Measurements from ENCODE around the gene MSGN1.
"Not testable (repeated sequence)": the region's sequence is repeated elsewhere in the genome, so short reads cannot be mapped to it uniquely, and the experiment has no call there.

Gene MSGN1

GRCh38 chr2:17805717-17806363 is 10.4 kb upstream of the MSGN1 start:
- no peak for DNase-seq (ENCODE audit: low read depth)

GRCh38 chr2:17813010-17813741 is 3.1 kb upstream of the MSGN1 start:
- no peak for DNase-seq (ENCODE audit: low read depth)

DNA sequence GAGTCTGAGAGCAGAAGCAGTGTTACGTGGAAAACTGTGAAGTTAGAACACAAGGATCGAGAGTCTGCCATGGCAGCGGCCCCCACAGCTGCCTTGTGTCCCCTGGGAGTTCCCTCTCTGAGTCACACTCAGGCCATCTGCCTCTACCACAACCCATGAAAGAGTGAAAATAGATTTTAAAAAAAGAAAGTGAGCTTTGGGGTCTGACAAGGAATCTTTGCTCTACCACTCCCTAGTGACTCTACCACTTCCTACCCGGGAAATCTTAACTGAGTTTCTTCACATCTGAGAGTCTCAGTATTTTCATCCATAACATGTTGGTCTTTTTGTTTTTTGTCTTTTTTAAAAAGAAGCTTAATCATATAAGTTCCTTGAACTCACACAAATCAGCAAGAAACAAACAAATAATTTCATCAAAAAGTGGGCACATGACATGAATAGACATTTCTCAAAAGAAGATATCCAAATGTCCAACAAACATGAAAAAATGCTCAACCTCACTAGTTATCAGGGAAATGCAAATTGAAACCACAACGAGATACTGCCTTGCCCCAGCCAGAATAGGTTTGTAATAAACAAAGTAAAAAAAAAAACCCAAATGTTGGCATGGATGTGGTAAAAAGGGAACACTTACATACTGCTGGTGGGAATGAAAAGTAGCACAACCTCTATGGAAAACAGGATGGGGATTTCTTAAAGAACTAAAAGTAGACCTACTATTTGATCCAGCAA is 2.4 kb upstream of the MSGN1 start:
- DNase-seq (ENCODE audit: low read depth) = no peak

- no peak for DNase-seq (ENCODE audit: low read depth)
Observed at GRCh38 chr2:17814601-17815000, 1.7 kb upstream of the MSGN1 start.

- DNase-seq (ENCODE audit: low read depth) = no peak
Observed at GRCh38 chr2:17815468-17816184, 634 bp upstream of the MSGN1 start.

DNA sequence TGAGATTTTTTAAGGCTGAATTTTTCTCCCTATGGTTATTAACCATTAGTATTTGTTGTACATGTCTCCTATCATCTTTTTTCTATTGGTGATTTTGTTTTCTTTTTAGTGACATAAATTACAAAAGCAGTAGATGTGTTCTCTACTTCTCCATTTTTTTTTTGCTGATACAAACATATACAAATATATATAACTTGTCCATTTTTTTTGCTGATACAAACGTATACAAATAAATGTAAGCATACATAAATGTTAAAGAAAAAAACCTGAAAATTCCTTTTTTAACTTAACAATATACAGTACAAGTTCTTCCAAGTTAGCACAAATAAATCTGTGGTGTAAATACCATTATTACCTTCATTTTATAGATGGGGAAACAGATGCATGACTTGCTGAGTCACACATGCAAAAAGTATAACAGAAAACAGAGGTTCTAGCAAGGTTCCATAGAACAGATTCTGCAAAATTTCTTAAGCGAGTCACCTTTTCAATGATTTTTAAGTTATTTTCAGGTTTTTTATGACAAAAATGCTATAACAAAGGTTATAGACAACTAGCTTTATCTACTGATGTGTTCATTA is 2.1 kb downstream of the MSGN1 start:
- no peak for DNase-seq (ENCODE audit: low read depth)

DNA sequence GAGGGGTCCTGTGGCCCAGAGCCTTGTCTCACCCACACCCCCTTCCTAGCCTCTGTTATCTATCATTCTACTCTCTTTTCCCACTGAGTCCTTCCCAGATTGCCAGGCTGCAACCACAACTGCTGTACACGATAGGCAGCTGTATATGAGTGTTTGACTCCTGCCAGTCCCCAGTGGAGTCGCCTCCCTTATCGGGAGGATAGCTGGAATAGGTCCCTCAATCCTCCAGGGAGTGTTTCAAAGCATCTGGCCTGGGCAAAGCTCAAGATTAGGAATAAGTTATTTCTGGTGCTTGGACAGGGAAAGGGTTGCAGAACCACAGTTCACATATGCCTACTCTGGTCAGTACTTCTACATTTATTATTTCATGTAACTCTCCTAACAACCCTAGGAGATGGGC is 4.8 kb downstream of the MSGN1 start:
- no peak for DNase-seq (ENCODE audit: low read depth)

DNA sequence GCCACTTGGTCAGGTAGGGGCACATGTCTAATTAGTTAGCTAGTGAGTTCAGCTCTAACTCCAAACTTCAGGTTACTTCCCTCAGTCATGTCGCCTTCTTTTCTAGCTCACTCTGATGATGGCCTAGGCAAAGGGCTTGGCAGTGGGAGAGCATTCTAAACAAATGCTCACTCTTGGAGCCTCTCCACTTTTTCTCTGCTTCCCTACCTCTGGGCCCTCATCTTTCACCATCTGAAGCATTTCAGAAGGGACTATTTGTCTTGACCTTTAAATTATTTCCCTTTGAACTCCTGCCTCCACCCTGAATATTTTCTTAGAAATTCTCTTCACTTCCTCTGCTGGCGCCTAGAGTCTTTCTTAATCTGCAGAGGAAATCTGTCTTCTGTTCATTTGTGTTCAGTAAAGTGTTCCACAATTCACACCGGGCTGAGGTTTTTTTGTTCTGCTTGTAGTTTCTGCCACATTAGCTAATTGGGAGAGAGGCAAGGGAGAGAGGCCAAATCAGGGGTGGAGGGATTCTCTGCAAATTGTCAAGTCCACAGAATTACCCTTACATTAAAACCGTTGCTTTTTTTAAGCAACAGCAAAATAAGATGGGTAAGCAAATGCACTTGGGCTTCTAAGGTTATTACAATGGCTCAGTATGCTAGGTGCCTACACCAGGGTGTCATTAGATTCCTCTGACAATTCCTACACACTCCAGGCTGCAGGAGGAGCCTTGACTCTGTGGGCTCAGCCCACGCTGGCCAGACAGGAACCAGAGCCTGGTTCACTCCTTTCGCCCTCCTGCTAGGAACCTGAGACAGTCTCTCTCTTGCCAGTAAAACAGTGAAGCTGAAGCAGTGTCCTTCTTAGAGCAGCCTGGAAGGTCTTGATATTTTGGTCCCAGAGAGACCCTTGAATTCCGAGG is 5.5 kb downstream of the MSGN1 start:
- DNase-seq (ENCODE audit: low read depth) = no peak

DNA sequence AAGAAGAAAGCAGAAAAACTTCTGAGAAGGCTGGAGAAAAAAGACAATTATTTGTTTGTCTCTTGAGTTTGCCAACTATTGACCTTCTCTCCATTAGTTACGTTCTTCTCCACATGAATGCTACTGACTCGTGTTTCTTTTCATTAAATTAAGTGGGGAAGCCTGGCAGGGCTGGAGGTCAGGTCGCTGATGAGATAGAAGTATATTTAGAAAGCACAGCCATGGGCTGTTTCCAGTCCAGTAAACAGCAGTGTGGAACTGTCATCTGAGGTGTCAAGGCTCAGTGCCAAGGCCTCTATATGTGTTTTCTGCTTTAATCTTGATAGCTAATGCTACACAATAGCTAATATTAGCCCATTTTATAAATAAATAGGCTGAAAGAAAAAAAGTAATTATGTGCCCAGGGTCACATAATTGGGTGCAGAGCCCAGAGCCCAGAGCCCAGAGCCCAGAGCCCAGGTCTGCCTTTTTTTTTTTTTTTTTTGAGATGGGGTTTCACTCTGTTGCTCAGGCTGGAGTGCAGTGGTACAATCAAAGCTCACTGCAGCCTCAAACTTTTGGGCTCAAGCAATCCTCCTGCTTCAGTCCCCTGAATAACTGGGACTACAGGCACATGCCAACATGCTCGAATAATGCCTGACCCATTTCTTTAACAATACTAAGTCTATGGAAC is 6.3 kb downstream of the MSGN1 start:
- DNase-seq (ENCODE audit: low read depth) = no peak

DNA sequence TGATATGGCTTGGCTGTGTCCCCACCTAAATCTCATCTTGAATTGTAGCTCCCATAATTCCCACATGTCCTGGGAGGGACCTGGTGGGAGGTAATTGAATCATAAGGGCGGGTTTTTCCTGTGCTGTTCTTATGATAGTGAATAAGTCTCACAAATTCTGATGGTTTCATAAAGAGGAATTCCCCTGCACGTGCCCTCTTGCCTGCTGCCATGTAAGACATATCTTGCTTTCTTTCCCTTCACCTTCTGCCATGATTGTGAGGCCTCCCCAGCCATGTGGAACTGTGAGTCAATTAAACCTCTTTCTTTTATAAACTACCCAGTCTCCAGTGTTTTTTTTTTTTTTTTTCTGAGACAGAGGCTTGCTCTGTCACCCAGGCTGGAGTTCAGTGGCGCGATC is 7.4 kb downstream of the MSGN1 start:
- not testable (repeated sequence) for DNase-seq (ENCODE audit: low read depth)

DNA sequence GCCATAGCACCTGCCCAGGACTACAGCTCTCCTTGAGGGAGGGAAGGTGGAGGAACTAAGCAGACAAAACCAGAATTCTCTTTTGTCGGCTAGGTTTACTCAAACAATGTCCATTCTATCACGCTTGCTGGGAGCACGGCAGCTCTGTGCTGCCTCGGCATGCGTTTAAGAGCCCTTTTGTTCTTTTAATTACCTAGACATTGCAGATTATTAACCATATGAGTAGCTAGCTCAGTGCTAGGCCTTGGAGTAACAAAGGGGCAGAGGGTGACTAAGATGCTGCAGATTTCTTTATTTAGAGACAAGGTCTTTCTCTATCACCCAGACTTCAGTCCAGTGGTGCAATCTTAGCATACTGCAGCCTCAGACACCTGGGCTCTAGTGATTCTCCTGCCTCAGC is 11.1 kb downstream of the MSGN1 start:
- no peak for DNase-seq (ENCODE audit: low read depth)

GRCh38 chr2:17827785-17828184 is 11.5 kb downstream of the MSGN1 start:
- no peak for DNase-seq (ENCODE audit: low read depth)

GRCh38 chr2:17830053-17831034 is 14.1 kb downstream of the MSGN1 start:
- no peak for DNase-seq (ENCODE audit: low read depth)

DNA sequence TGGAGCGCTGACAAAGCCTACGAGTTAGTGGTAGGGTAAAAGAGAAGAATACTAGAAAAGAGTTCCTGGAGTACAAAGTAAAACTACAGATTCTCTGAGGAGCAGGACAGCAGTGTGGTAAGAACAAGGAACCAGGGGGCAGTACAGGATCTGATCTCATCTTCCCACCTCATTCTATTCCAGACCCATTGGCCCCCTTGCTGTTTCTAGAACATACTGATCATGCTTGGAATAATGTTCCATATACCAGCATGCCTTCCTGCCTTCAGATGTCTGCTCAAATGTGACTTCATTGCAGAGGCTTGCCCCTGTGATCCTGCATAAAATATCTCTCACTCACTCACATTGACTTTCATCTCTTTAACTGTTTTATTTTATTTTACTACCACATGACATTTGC is 19.3 kb downstream of the MSGN1 start:
- no peak for DNase-seq (ENCODE audit: low read depth)

DNA sequence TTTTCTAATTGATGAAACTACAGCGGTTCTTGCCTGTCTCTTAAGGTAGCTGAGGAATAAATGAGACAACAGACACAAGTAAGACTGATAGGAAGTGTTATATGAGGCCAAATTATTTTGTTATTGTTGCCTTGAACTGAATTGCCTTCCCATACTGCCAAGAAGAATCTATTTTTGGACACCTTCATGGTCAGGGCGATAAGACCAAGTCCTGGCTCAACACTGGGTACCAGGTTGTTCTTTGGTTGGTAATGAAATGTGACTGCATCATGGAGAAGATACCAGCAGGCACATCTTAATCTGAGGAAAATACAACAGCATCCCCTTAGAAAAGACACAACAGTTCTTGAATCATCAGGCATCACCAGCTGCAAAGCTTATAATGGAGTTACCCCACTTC is 23.7 kb downstream of the MSGN1 start:
- DNase-seq (ENCODE audit: low read depth) = no peak

DNA sequence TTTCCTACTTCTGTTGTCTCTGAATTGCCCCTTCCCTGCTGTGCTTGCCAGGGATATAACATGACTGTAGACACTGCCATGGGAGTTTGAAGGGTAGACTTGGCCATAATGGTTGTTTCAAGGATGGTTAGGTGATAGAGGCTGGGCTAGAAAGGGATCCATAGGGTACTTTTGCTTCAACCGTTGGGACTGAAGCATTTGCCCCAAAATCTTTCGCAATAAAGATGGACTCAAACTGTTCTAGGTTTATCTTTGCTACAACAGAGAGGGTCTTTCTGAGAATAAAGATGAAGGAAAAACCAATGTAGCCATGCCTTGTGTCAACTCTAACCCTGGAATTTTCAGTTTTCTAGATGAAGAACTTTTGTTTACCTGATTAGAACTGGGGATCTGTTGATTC is 27.2 kb downstream of the MSGN1 start:
- no peak for DNase-seq (ENCODE audit: low read depth)

DNA sequence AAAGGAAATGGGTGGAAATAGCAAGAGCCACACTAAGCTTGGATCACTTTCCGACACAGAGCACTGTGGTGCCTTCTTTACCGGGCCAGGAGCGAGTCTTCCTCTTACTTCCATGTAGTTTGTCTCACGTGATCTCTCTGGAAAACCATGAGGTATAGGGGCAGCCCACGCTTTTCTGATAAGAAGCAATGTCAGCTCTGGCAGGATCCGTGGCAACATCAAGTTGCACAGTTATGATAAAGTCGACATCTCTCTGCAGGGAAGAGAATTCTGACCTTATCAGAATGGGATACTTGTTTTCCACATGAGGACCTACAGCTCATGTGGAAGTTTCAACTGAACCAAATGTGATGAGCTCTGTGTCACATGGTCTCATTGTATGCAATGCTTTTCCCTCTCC is 29.5 kb downstream of the MSGN1 start:
- DNase-seq (ENCODE audit: low read depth) = no peak

DNA sequence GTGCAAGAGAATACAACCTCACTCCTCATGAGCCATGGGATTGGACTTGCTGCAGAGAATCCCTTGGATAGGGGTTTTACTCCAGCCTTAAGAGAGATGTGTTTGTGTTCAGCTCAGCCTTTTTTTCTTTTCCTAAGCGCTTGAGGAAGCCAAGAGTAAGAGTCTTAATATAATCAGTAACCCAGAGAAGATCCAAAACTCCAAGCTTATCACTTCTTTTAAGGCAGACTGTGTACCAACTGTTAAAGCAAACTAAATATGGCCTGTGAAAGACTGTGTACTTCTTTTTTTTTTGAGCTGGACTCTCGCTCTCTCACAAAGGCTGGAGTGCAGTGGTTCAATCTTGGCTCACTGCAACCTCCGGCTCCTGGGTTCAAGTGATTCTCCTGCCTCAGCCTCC is 30.4 kb downstream of the MSGN1 start:
- DNase-seq (ENCODE audit: low read depth) = no peak

DNA sequence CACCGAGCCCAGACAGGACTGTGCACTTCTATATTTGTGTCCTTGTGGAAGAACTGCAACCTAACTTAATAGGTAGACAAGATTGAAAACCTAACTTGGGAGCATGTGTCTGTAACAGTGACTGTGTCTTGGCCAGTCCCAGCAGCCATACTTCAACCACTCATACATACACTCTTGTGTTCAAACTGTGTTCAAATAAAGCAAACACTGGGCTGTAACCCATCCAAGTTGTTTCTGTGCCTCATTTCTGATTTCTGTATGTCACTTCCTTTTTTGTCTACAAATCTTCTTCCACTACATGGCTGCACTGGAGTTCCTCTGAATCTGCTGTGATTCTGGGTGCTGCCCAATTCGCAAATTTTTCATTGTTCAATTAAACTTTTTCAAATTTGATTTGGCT is 31.0 kb downstream of the MSGN1 start:
- no peak for DNase-seq (ENCODE audit: low read depth)
